GM15510 (cell line): ENCODE measurements around the gene TMEM164.

ENCODE experiments used
- POLR2A ChIP-seq: IDR thresholded peaks from 3 replicates; pipeline ENCODE4 v1.6.1; 2011; ENCODE audit warnings: borderline replicate concordance; ENCODE audit not compliant: insufficient read length; ENCODE audit errors: extremely low read depth

TMEM164 gene

GRCh38 chrX:110086162-110086915 lies 83.4 kb downstream of the TMEM164 start:
- TF ChIP-seq POLR2A: no peak

GRCh38 chrX:110086916-110087484 lies 84.1 kb downstream of the TMEM164 start:
- TF ChIP-seq POLR2A: no peak

DNA sequence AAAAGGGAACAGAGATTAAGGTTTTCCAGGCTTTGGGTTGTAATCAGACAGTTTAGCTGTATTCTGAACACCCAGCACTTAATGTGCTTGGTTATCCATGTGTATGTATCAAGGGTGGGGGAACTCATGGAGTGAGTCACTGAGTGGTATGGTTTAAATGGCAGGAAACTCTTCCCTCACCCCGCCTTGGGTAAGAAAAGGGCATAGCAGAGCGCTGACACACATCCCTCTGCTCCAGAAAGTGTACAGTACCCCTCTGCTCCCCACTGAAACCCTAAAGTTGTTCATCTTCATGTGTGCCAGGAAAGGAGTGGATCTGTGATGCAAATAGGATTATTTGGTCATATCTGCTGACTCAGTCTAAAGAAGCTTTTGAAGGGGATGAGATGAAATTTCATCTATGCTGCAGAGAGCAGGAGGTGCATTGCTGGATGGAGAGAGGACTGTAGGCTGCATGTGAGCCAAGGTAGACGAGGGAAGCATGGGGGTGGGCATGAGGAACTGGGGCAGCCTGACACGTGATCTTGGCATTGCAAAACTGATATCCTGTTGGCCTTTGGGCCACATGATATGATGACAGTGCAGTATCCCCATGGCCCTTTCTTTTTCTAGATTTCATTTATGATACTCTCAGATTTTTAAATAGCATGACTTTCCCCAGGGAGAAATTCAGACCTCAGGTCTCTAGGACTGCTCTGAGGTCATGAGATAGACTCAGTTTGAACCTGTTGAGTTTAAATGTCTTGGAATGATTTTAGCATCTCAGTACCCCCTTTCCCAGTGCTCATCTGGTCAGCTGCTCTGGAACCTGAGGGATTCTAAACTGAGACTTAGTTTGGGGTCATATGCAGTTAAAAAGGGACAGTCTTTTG lies 84.8 kb downstream of the TMEM164 start:
- TF ChIP-seq POLR2A: no peak

- no peak for TF ChIP-seq POLR2A
Observed at GRCh38 chrX:110089656-110090403, 86.9 kb downstream of the TMEM164 start.

DNA sequence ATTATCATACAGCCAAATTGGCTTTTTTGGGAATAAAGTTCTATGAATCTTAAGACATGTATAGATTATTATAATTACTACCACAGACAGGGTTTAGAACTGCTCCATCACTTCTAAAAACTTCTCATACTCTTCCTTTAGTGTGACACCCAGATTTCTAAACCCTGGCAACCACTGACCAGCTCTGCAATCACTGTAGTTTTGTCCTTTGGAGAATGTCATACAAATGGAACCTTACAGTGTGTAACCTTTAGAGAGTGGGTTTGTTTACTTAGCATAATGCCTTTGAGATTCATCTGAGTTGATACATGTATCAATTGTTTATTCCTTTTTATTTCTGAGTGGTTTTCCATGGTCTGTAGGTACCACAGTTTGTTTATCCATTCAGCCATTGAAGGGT lies 95.0 kb downstream of the TMEM164 start:
- TF ChIP-seq POLR2A: no peak

DNA sequence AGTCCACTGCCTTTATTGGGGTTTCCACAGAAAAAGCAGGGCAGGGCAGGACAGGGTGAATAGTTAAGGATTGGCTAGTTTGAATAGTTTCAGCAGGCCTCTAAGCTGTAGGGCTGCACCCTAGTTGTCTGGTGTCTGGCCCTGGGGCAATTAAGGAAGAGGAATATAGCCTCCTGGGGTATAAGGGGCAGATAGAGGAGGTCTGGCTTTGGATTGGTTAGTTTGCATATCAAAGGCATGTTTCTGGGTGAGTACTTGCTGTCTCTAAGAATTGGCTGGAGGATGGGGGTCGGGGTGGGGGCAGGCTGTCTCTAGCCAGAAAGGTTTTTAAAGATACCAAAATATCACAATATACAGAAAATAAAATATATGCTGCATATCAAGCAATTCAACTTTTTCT lies 100.4 kb downstream of the TMEM164 start:
- no peak for TF ChIP-seq POLR2A

DNA sequence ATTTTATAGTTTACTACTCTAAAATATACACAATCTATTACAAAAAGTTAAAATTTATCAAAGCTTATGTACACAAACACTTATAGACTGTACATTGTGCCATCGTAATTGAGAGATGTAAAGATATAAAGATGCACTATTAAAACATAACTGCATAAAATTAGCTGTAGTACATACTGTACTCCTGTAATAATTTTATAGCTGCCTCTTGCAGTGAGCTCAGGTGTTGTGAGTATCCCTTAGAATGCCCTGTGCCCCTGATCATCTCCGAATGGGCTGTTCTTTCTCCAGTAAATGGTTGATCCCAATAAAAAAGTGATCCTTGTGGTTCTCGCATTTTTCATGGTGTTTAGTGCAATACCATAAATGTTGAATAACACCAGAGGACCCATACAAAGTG lies 101.2 kb downstream of the TMEM164 start:
- no peak for TF ChIP-seq POLR2A

DNA sequence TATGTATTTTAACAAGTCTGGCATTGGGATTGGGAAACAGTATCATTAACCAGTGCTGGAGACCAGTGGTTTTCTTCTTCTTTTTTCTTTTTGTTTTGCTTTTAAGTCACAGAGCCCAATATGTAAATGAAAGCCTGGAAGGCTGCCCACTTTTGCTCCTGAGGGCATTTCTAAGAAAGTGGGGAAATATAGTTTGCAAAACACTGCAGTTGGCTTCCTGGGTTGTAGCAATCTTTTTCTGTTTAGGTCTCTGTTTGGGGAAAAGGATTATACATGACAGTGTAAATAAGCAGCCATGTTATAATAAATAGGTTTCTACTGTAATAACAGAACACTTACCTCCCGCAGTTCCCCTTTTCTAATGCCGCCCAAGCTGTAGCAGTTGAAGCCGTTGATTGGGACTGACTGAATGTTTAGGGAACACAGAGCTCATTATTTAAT lies 105.5 kb downstream of the TMEM164 start:
- TF ChIP-seq POLR2A: no peak

GRCh38 chrX:110114260-110114776 lies 111.4 kb downstream of the TMEM164 start:
- TF ChIP-seq POLR2A: no peak

GRCh38 chrX:110116066-110116980 lies 113.4 kb downstream of the TMEM164 start:
- no peak for TF ChIP-seq POLR2A

DNA sequence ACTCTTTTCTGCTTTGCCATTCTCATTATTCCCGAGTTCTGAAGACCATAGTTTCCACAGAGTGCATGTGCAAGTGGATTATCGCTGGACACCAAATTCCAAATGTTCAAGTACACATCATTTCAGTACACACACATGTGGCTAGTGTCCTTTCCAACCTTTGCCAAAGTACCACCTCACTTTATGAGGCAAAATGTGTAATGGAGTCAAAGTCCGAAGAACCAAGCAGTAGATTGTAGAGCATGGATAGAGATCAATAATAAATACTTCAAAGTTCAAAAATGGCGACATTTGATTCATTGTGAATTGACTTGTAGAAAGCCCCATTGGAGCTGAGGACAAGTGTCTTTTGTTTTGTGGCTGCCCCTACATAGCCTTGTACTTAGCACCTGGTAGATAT lies 115.6 kb downstream of the TMEM164 start:
- no peak for TF ChIP-seq POLR2A

GRCh38 chrX:110119480-110119879 lies 116.6 kb downstream of the TMEM164 start:
- TF ChIP-seq POLR2A: no peak

- TF ChIP-seq POLR2A: no peak
Observed at GRCh38 chrX:110120025-110120424, 117.1 kb downstream of the TMEM164 start.
